NCI-H345 treated with DMSO at 0.1 percent for 48 hours (cell line): ENCODE measurements around the gene ANKRD7.

Experiments used
- DNase-seq: peaks from one replicate; lab custom pipeline; 2025; ENCODE audit not compliant: unreplicated experiment; lab: John Stamatoyannopoulos, UW

Gene ANKRD7, protein sequence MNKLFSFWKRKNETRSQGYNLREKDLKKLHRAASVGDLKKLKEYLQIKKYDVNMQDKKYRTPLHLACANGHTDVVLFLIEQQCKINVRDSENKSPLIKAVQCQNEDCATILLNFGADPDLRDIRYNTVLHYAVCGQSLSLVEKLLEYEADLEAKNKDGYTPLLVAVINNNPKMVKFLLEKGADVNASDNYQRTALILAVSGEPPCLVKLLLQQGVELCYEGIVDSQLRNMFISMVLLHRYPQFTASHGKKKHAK

DNA sequence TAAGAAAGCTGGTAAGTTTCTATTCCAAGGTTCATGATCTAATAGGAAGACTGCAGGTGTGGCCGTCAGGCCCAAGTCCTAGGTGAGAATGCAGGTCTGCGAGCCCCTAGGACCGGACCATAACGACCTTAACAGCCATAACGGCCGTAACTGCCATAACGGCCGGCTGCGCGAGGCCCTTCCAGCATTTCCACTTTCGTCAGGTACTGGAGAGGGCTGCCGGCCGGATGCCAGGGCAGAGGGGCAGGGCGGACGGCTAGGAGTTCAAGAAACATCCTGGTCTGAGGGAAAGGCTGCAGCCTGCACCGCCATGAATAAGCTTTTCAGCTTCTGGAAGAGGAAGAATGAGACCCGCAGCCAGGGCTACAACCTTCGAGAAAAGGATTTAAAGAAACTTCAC, at the start of gene ANKRD7:
Gene ANKRD7 (plus strand): TSS at position 184 of the 400 bp plus-strand sequence. CDS start 127 bp downstream, at position 311.
- DNase-seq: no peak

DNA sequence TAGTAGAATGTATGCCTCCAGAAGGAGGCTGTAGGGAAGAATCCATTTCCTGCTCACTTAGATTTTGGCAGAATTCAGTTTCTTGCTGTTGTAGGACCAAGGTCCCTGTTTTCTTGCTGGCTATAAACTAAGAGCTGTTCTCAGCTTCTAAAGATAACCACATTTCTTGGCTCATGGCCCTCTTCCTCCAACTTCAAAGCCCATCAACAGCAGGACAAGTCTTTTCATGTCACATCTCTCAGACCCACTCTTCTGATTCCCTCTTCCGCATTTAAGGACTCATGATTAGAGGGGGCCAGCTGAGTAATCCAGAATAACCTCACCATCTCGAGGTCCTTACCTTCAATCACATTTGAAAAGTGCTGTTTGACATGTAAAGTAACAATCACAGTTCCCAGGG, 48.8 kb upstream of the ANKRD7 start:
- DNase-seq: no peak

DNA sequence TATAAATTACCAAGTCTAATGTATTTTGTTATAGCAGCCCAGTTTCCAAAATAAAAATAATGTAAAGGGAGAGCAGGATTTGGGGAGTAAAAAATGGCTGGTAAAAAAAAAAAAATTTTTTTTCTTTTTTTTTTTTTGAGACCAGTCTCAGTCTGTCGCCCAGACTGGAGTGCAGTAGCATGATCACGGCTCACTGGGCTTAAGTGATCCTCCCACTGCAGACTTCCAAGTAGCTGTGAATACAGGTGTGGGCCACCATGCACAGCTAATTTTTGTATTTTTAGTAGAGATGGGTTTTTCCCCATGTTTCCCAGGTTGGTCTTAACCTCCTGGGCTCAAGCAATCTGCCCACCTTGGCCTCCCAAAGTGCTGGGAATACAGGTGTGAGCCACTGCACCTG, 45.3 kb upstream of the ANKRD7 start:
- no peak for DNase-seq

DNA sequence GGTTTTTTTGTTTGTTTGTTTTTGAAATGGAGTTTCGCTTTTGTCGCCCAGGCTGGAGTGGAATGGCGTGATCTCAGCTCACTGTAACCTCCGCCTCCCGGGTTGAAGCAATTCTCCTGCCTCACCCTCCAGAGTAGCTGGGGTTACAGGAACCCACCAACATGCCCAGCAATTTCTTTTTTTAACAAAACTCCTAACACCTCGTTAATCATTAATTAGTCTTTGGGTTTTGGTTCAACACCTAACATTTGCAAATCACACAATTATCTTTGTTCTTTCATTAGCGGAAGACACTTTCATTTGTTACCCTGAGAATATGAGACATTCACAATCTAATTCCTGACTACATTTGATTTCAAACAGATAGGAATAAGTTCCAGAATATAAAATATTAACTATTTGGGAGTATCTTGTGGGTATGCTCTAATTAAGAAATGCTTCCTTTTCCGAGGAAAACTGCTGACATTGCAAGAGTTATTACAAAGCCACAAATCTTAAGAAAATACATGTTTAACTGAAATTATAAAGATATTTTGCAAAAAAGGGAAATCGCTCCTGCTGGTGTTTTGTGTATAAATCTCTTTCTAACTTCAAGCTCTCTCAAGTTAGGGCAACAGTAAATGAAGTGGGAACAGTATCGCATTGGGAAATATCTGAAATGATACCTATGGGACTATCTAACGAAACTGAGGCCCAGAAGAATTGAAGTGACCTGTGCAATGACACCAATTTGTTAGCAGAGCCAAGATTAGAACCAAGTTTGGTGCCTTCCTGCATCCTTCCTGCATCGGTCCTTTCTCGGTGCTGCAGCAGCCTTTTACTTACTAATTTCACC, 41.7 kb upstream of the ANKRD7 start:
- DNase-seq: no peak

DNA sequence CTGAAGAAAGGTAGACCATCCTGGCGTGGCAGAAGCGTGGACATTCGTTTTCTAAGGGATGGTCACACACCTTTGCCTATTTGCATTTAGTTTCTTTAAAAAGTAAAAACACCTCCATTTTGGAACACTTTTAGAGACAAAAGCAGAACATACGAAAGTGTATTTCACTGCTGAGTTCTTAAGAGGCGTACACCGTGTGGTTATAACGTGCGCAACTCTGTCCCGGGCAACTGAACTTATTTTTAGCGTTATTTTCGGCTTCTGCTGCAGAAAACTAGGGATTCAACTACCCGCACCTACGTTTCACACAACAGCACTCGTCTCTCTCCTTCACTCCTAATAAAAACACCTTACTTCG, 41.1 kb upstream of the ANKRD7 start:
- no peak for DNase-seq

DNA sequence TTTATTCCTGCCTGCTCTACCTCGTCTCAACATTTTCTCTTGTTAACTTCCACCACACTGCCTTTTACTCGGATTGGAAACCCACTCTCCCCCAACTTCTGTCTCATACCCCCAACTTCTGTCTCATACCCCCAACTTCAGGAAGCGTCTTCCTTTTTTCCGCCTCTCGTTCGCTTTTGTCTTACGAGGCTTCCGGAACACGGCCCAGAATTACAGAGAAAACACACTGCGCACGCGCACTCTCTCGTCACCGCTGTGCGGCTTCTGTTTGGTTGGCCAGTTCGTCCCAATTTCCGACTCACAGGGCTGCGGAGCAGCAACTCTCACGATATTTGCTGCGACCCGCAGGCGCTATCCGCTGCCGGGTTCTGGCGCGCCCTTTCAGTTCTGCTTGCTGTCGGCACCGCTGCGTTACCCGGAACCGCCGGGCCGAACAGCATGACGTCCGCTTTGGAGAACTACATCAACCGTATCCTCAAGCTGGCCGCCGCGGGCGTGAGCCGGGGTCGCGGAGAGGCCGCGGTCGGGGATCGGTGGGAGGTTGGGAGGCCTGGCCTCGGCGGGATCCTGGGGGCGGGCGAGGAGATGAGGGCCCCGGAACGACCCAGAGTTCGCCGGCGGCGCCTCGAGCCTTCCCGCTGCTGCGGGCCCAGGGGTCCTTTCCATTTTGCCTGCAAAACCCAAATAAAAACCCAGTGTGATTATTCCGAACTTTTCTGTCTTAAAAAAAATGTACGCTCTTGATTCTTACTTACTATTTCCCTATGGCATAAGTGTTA, 40.5 kb upstream of the ANKRD7 start, which contains the start of gene LSM8:
Gene LSM8 (plus strand): TSS at position 379 of the 779 bp plus-strand sequence. CDS start 60 bp downstream, at position 439.
- peak; percentile 97 for DNase-seq

DNA sequence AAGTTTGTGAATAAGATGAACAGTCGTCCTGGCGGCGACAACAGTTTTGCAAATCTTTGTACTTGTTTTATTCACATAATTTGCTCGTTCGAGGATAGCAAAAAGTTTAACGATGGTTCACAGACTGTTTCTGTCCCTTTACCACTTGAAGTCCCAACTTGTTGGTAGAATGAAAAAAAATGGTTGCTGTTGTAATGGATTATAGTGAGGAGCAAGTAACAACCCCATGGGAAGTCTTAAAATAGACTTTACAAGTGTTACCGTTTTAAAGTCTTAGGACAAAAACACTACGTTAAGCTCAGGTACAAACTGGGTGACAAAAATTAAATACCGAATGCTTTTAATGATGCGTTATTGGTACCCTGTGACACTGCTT, 40.0 kb upstream of the ANKRD7 start:
- DNase-seq: no peak

DNA sequence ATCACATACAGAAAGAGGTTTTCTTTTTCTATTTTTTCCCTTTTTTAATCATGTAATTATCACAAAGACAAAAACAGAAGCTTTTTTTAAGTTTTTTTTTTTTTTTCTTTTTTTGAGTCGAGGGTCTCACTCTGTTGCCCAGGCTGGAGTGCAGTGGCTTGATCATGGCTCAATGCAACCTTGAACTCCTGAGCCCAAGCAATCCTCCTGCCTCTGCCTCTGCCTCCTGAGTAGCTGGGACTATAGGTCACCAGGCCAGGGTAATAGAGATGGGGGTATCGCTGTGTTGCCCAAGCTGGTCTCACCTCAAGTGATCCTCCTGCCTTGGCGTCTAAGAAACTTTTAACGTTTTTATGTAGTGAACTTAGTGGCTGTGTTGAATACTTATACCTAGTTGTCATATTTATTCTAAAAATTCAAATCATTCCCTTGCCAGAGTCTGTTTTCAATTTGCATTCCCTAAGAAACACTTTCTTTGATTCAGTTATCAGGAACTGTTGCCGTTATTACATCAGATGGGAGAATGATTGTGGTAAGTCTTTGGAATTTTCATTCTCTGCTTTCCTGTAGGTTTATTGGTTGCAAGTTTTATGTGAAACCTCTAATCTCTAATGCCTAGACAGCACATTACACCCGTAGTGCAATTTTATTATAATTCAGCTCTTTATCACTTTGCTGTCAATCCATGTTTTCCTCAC, 39.2 kb upstream of the ANKRD7 start:
- no peak for DNase-seq

DNA sequence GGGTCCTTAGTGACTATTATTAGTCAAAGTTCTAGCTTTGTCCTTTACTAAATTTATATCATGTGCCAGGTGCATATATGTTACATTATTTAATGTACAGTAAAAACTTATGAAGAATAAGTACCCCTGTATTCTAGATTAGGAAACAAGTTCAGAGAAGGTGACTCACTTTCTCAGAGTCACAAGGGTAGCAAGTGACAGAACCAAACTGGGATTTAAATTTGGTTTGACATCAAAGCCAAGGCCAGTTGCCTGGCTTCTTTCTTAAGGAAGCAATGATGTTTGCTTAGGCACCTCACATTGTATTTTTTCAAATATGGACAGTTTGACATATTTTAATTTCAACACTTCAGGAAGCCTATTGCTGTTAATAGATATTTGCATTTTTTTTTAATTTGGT, 38.0 kb upstream of the ANKRD7 start:
- no peak for DNase-seq

DNA sequence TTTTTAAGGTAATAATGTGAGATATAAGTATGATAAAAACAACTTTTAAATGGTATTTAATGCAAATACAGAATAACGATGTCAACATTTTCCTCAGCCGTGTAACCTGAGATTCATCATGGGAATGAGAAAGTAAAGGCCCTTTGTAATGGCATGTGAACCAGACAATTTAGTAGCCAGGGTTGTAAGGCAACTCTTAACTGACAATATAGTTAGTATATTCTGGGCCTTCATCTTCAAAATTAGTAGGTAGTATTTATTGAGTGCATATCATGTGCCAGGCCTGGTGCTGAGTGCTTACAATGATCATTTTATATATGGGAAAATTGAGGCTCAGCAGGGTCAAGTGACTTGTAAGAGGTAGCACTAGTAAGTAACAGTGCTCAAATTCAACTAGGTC, 29.9 kb upstream of the ANKRD7 start:
- DNase-seq: no peak

DNA sequence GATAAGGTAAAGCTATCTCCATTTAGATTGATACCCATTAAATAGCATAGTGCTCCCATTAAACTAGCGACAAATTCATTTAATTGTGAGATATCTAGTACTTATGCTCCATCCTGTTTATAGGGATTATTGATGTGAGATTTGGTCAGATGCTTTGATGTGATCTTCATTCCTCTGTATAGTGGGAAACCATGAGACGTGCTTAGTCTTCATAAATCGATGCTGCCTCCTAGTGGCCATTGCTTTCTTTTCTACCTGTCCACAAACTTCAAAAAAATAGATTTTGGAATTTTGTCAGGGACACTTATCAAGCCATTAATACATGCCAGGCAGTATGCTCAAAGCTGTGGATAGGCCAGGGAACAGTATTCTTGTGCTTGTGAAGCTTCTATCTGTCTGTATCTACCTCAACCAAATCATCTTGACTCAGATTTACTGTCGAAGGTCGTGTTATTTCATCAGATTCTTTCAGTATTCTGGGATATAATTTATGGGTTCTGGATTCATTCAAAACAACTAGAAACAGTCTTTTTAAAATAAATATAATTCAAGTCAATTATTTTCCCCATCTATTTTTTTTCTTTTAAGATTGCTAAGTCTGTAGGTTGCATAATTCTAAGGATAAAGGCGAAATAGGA, 28.5 kb upstream of the ANKRD7 start:
- peak; percentile 40 for DNase-seq

DNA sequence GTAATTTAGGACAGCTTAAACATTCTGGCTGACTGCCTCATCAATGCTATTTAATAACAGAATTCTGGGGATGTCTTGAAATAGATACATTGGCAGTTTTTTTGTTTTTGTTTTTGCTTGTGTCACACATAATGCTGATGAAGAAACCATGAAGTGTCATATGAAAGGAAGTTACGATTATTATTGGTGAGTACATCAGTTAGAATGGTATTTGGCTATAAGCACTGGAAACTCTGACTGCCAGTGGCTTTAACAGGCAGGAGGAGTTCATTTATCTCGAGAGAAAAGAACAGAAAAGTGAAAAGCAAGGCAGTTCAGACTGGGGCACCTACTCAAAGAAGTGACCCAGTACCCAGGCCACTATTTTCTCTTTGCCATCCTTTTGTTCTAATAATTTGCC, 22.4 kb upstream of the ANKRD7 start:
- DNase-seq: no peak

DNA sequence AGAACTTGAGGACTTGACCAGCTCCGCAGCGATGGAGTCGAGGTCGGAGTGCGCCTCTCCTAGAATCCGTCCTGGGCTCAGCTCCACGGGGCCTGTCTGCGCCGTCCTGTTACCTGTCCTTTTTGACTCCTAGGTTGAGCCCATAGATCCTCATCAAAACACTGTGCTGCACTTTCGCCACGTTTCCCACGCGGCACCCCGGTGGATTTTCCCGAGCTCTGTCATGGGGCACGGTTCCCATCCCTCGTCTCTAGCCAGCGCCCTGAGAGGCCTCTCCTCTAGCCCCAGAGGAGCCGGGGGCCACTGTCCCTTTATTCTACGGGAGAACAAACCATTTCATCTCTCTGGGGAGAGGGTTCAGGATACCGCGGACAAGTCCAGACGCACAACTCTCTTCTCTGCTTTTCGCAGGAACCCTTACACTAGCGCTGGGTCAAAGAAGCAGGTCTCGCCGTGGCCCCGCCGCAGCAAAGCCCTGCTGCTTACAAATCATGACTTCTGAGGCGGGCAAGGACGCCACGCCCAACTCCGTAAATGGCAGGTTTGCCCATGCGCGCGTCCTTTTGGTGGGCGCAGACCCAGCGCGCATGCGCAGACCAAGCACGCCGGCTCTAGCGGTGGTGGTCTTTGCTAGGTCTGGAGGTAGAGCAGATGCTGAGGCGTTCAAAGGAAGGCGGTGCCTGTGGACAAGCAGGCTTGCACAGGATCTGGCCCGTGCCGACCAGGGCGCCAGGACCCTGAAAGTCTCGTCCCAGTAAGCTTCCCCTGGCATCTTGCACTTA, 10.3 kb upstream of the ANKRD7 start:
- DNase-seq: peak; percentile 91

DNA sequence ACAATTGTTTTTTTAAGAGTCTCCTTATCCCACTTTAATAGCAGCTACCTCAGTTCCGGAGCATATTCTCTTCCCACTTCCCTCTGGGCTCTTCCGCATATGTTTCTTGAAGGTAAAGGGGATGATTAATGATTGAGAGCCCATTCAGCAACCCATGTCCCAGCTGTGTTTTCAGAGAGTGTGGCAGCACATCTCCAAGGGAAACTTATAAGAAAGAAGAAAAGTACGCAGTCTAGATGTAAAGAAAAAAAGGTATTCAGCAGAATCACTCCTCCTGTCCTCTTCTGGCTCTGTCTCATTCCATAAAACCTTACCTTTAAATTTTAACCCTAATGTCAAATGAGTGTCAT, 9.7 kb upstream of the ANKRD7 start:
- peak; percentile 43 for DNase-seq

DNA sequence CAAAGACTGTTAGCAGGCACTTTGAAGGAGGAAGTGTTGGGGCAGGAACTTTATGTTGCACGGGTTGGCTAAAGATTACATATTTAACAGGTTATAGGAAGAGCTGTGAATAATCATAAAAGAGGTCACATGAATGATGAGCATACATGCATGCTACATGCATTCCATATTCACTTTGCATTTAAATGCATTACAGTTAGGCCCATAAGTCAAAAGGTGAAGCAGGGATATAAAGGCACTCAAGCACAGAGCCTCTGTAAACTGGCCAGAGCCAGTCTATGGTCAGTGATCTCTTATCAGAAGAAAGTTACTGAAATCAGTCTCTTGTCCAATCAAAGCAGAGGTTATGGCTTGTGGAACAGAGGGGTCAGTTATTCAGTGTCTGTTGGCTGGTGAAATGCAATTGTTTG, 7.3 kb upstream of the ANKRD7 start:
- no peak for DNase-seq

DNA sequence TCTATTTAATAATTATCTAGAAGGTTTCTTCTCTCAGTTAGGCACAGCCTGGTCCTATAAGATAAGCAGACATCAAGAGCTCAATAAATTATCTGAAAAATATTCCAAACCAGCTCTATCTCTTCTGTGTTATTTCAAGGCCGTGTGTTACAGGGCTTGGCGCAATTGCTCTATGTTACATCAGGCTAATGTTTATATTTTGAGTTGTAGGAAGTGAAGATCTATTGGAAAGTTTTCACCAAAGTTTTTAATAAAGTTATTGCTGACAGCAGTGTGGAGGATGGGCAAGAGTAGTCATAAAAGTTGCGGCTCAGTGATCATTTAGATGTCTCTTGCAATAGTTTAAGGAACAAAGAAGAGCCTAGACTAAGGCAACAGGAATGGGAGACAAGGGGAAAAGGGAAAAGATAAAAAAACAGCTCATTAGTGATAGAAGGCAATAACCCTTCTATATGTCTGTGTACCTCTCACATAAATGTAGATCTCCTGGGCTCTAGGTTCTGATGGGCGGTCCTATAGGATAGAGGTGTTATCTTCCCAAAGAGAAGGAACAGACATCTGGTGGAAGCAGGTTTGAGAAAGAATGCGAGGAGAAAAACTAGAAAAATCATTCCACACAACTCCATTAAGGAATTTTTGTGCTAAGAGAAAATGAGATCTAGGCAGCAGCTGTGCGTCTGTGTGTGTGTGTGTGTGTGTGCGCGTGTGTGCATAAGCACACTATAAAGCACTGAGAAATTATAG, 5.9 kb upstream of the ANKRD7 start:
- no peak for DNase-seq

DNA sequence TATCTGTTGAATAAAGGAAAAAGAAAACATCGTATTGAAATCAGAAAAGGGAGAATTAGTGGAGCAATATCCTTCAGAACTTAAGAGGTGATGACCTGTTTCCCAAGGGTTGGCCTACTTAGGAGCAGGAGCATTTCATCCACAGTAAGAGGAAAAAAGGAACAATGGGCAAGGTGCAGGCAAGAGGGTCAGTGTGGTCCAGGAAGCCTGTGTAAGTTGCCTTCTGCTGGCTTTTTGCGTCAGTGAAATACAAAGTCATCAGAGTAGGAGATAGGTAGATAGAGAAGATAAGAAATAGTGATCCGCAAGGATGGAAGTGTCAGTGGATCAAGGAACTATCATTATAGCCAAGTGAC, 5.4 kb upstream of the ANKRD7 start:
- DNase-seq: no peak

DNA sequence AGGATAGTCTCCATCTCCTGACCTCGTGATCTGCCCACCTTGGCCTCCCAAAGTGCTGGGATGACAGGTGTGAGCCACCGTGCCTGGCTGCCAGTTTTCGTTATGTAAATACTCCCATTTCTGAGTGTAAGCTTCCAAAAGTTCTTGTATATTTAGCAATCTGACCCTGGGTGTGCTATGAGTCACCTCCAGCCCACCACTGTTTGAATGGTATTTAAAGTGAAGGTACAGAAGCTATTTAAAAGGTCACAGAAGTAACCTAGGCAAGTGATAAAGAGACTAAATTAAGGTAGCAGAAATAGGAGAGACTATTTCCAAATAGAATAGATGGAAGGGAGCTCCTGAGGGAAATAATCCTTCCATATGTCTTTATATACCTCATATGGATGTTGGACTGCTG, 3.9 kb upstream of the ANKRD7 start:
- DNase-seq: no peak

DNA sequence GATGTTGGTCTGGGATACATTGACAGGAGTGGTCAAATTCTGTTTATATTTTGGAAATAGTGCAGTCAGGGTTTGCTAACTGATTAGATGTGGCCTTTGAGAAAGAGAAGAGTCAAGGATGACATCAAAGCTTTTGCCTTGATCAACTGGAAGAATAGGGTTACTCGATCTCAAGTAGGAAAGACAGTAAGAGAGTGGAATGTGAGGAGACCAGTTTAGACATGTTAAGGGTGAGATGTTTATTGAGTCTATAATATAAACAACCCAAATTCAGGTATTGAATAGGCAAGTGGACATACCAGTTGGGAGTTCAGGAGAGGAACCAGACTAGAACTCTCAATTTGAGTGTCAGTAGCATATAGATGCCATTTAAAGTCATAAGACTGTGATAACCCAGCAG, 1.9 kb upstream of the ANKRD7 start:
- no peak for DNase-seq
